Smooth muscle cell (in vitro differentiated cells): ENCODE results near the gene TWIST2. TPM values are rescaled to one million over a fixed set of nuclear protein-coding genes. Genes with fewer than 3 reads are reported as not detected.
A peak's percentile ranks its signal among the peaks of the same experiment; 100 is the strongest.

Experiments
- DNase-seq: peaks from one replicate; lab custom pipeline; 2025; ENCODE audit not compliant: unreplicated experiment; lab: John Stamatoyannopoulos, UW
- H2AFZ ChIP-seq: fragments of 200-600 bp; sonication (generic); 2 replicates; pipeline ENCODE4 v1.6.0; 2016; ENCODE audit warnings: antibody characterized with exemption, low read depth, mild to moderate bottlenecking
- H3F3A ChIP-seq: fragments of 200-600 bp; sonication (generic); 2 replicates; pipeline ENCODE4 v1.6.0; 2017; ENCODE audit warnings: antibody characterized with exemption, low read depth
- H3K27ac ChIP-seq: fragments of 200-600 bp; sonication (generic); 2 replicates; pipeline ENCODE4 v1.5.1; 2016; ENCODE audit warnings: low read depth, mild to moderate bottlenecking
- H3K27me3 ChIP-seq: fragments of 200-600 bp; sonication (generic); 2 replicates; pipeline ENCODE4 v1.6.1; 2016; ENCODE audit warnings: low read depth, mild to moderate bottlenecking
- H3K36me3 ChIP-seq: fragments of 200-600 bp; sonication (generic); 2 replicates; pipeline ENCODE4 v1.5.1; 2016; ENCODE audit warnings: low read depth
- H3K4me1 ChIP-seq: fragments of 200-600 bp; sonication (generic); 2 replicates; pipeline ENCODE4 v1.5.1; 2016; ENCODE audit warnings: low read depth
- H3K4me2 ChIP-seq: fragments of 200-600 bp; sonication (generic); 2 replicates; pipeline ENCODE4 v1.6.0; 2016; ENCODE audit warnings: mild to moderate bottlenecking
- H3K4me3 ChIP-seq: fragments of 200-600 bp; sonication (generic); 2 replicates; pipeline ENCODE4 v1.5.1; 2016; ENCODE audit warnings: mild to moderate bottlenecking
- H3K79me2 ChIP-seq: fragments of 200-600 bp; sonication (generic); 2 replicates; pipeline ENCODE4 v1.6.0; 2016; ENCODE audit warnings: low read depth, mild to moderate bottlenecking
- H3K9ac ChIP-seq: fragments of 200-600 bp; sonication (generic); 2 replicates; pipeline ENCODE4 v1.6.0; 2016; ENCODE audit warnings: low read depth
- H3K9me3 ChIP-seq: fragments of 200-600 bp; sonication (generic); replicated peaks from 2 replicates; pipeline ENCODE4 v1.5.1; 2016; ENCODE audit warnings: low read depth
- H4K20me1 ChIP-seq: fragments of 200-600 bp; sonication (generic); 2 replicates; pipeline ENCODE4 v1.6.0; 2016; ENCODE audit warnings: low read depth
- CTCF ChIP-seq: fragments of 200-600 bp; sonication (generic); IDR thresholded peaks from 2 replicates; pipeline ENCODE4 v1.5.1; 2017; ENCODE audit warnings: borderline replicate concordance, mild to moderate bottlenecking, antibody characterized with exemption; ENCODE audit not compliant: insufficient read depth, poor library complexity, severe bottlenecking
- WGBS: methylation state at CpG from one replicate; pipeline ENCODE4 v1.1.7; 2016; ENCODE audit warnings: low lambda C conversion rate; 5-methylcytosine and 5-hydroxymethylcytosine counted together
- polyA plus RNA-seq: library from polyadenylated mRNA; unstranded; fragments of >200 nt; fragmentation: Nextera tagmentation; extraction: Ambion mirVana; gene quantifications from 2 replicates; pipeline ENCODE4 v1.2.1, GENCODE V29; 2016
- total RNA-seq: library from RNA; depleted of rRNA; stranded (reverse); fragments of >200 nt; gene quantifications from 2 replicates; pipeline ENCODE4 v1.2.3, GENCODE V29; 2014

Gene TWIST2
- total and polyA plus RNA-seq, 2 experiments from 2014 or later = 1.0 to 2.4 TPM

- Histone ChIP-seq H3K4me3 (peak overlapping the region; percentile 7), H4K20me1 (no peaks in the 10 kb centered on the region), H3K9me3 (no peaks in the 10 kb centered on the region), H3K9ac (peak overlapping the region; percentile 53), H2AFZ (peak overlapping the region; percentile 31), H3F3A (no peaks in the 10 kb centered on the region), H3K79me2 (no peaks in the 10 kb centered on the region), H3K4me1 (peaks cover 22% of the 10 kb centered on the region), H3K27me3 (no peaks in the 10 kb centered on the region), H3K36me3 (no peaks in the 10 kb centered on the region), H3K4me2 (peak overlapping the region; percentile 67), H3K27ac (peak overlapping the region; percentile 81)
- no peak for TF ChIP-seq CTCF
- WGBS = 10% methylated on average over 28 of the region's 29 CpGs
- DNase-seq = peak; percentile 66
These were observed 16.5 kb downstream of the TWIST2 start for GRCh38 chr2:238864207-238865014.

- Histone ChIP-seq H2AFZ (peak overlapping the region; percentile 28), H3F3A (no peaks in the 10 kb centered on the region), H3K79me2 (no peaks in the 10 kb centered on the region), H3K27me3 (no peaks in the 10 kb centered on the region), H3K9ac (no peak overlapping the region), H3K9me3 (no peaks in the 10 kb centered on the region), H4K20me1 (no peaks in the 10 kb centered on the region), H3K4me1 (peaks cover 22% of the 10 kb centered on the region), H3K4me3 (no peak overlapping the region), H3K36me3 (no peaks in the 10 kb centered on the region), H3K4me2 (peak overlapping the region; percentile 64), H3K27ac (peak overlapping the region; percentile 81)
- 90% methylated on average over 17 of the region's 17 CpGs for WGBS
- TF ChIP-seq CTCF = no peak
- DNase-seq = no peak
These were observed 17.3 kb downstream of the TWIST2 start for GRCh38 chr2:238865015-238865719.

- Histone ChIP-seq H3K27me3 (no peaks in the 10 kb centered on the region), H4K20me1 (no peaks in the 10 kb centered on the region)
These were observed 18.0 kb downstream of the TWIST2 start for GRCh38 chr2:238865744-238866355.

More at GRCh38 chr2:238865744-238866355, 18.0 kb downstream of the TWIST2 start:
- WGBS = 94% methylated on average over 15 of the region's 15 CpGs
- DNase-seq = no peak
- Histone ChIP-seq H3K4me1 (peaks cover 22% of the 10 kb centered on the region), H3K4me2 (no peak overlapping the region), H3K79me2 (no peaks in the 10 kb centered on the region), H3F3A (no peaks in the 10 kb centered on the region), H3K27ac (no peak overlapping the region), H3K36me3 (no peaks in the 10 kb centered on the region), H2AFZ (no peak overlapping the region), H3K9ac (no peak overlapping the region), H3K9me3 (no peaks in the 10 kb centered on the region), H3K4me3 (no peak overlapping the region)
- no peak for TF ChIP-seq CTCF
